K562 (cell line): ENCODE measurements around the gene DGCR2. TPM values are rescaled to one million over a fixed set of nuclear protein-coding genes. Genes with fewer than 3 reads are reported as not detected.

Experiments used
- BACH1 ChIP-seq: fragments of 200-800 bp; sonication (Bioruptor generic); IDR thresholded peaks from 2 replicates; pipeline ENCODE4 v1.6.1; 2016; ENCODE audit warnings: missing genetic modification characterization, missing compliant biosample characterization
- CTBP1 ChIP-seq: fragments of 450-650 bp; IDR thresholded peaks from 2 replicates; pipeline ENCODE4 v1.6.1; 2016; ENCODE audit warnings: borderline replicate concordance
- GABPB2 ChIP-seq: fragments of 250-450 bp; sonication (Bioruptor Pico); conservative IDR thresholded peaks from 2 replicates; pipeline ENCODE4 v1.5.1; 2021; ENCODE audit warnings: mild to moderate bottlenecking
- HDAC6 ChIP-seq: IDR thresholded peaks from 2 replicates; pipeline ENCODE4 v1.6.1; 2012; ENCODE audit warnings: low read depth, mild to moderate bottlenecking, control low read depth, inconsistent platforms, low read length, moderate library complexity
- IRF2 ChIP-seq: sonication (generic); formaldehyde crosslinking; IDR thresholded peaks from 2 replicates; pipeline ENCODE4 v1.8.1; 2022; ENCODE audit warnings: mild to moderate bottlenecking, missing genetic modification reagents
- MYNN ChIP-seq, 2 experiments: sonication (generic); formaldehyde crosslinking in 1 of 2; IDR thresholded peaks; 2 replicates each; pipeline versions ENCODE4 v1.5.0 to v1.6.1; 2016 to 2020; ENCODE audit warnings: antibody characterized with exemption in 1 of 2, missing genetic modification reagents in 1 of 2
- POLR2G ChIP-seq: fragments of 200-400 bp; formaldehyde crosslinking; IDR thresholded peaks from 2 replicates; pipeline ENCODE4 v1.6.1; 2017; ENCODE audit warnings: low read depth, mild to moderate bottlenecking, antibody characterized with exemption, low read length, moderate library complexity
- ZNF143 ChIP-seq: sonication (generic); formaldehyde crosslinking; IDR thresholded peaks from 2 replicates; pipeline ENCODE4 v1.9.0; 2022; ENCODE audit warnings: mild to moderate bottlenecking, missing genetic modification reagents
- ZNF668 ChIP-seq: fragments of 250-450 bp; sonication (Bioruptor Pico); IDR thresholded peaks from 2 replicates; pipeline ENCODE4 v1.8.0; 2022; ENCODE audit warnings: mild to moderate bottlenecking, inconsistent platforms
- polyA plus RNA-seq, 8 experiments: library from polyadenylated mRNA; depleted of rRNA in 4 of 8; stranded (reverse) in 5 of 8; unstranded in 3 of 8; fragments of >200 nt; fragmentation: Nextera tagmentation in 2 of 8; fragmentation: Illumina TruSeq in 1 of 8; extraction: Ambion mirVana in 2 of 8; extraction: Trizol in 1 of 8; gene quantifications; 2 replicates each; pipeline versions ENCODE4 v1.2.1 to v1.2.3, GENCODE V29; 2011 to 2014; ENCODE audit warnings: inconsistent platforms in 1 of 8, missing spikeins in 1 of 8
- total RNA-seq, 7 experiments: library from RNA; depleted of rRNA in 6 of 7; stranded (reverse); fragments of >200 nt in 6 of 7; fragmentation: Illumina TruSeq in 2 of 7; extraction: Trizol in 2 of 7; gene quantifications; 2 replicates each; pipeline versions ENCODE4 v1.2.1 to v1.2.3, GENCODE V29; 2011 to 2021; ENCODE audit warnings: low replicate concordance in 1 of 7
- TF ChIP-seq, protein P1 (sequence below), 2 experiments: IDR thresholded peaks; 2 replicates each; pipeline ENCODE4 v1.6.1; 2012; ENCODE audit warnings: improper control_type of control experiment in 2 of 2, low read depth in 2 of 2, low read length in 2 of 2, borderline replicate concordance in 1 of 2
- TF ChIP-seq, protein P2 (sequence below), 2 experiments: fragments of 450-650 bp; formaldehyde crosslinking in 1 of 2; IDR thresholded peaks; 2 replicates each; pipeline versions ENCODE4 v1.4.0 to v1.6.1; 2014 to 2020; ENCODE audit warnings: mild to moderate bottlenecking in 2 of 2, borderline replicate concordance in 1 of 2, low read depth in 1 of 2
- TF ChIP-seq, protein P3 (sequence below): fragments of 250-450 bp; sonication (Bioruptor Pico); IDR thresholded peaks from 2 replicates; pipeline ENCODE4 v1.5.0; 2022; ENCODE audit warnings: mild to moderate bottlenecking
- TF ChIP-seq, protein P4 (sequence below): sonication (generic); formaldehyde crosslinking; IDR thresholded peaks from 2 replicates; pipeline ENCODE4 v1.9.0; 2022; ENCODE audit warnings: mild to moderate bottlenecking, missing genetic modification reagents

The DGCR2 gene
- total and polyA plus RNA-seq, 9 of the 15 experiments (the other 6 are each of a cell fraction or from before 2014, with no cell fraction given): 0.69 to 101 (median 56.4) TPM

DNA sequence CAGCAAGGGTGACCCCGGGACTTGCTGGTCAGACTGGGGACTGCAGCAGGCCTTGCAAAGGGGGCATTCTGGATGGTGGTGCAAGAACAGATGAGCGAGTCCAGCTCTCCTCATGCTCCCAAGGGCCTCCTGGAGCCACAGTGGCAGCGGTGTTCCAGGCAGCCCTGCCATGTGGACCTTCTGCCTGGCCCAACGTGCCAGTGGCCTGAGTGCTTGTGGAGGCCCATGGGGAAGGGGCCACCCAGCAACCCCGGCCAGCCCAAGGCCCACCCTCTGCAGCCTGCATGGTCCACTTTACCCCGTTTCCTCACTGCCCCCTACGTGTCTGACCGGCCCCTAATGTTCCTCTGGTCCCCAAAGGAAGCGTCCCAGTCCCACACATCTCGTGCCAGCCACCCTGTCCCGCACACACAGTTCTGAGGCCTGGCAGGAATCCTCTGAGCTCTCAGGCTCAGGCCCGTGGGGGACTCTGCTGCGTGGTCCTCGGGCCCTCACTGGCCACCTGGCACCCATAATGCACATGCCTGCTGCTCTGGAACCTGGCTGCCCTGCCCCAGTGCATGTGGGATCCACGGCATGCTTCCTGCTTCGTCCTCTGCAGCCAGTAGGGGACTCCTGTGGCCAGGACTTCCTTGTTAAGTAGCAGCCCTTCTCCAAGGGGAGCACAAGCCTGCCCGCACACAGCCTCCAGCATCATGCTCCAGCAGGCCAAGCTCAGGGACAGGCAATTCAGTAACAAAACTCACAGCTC lies 85.5 kb downstream of the DGCR2 start (continued):
- TF ChIP-seq, protein P1, sequence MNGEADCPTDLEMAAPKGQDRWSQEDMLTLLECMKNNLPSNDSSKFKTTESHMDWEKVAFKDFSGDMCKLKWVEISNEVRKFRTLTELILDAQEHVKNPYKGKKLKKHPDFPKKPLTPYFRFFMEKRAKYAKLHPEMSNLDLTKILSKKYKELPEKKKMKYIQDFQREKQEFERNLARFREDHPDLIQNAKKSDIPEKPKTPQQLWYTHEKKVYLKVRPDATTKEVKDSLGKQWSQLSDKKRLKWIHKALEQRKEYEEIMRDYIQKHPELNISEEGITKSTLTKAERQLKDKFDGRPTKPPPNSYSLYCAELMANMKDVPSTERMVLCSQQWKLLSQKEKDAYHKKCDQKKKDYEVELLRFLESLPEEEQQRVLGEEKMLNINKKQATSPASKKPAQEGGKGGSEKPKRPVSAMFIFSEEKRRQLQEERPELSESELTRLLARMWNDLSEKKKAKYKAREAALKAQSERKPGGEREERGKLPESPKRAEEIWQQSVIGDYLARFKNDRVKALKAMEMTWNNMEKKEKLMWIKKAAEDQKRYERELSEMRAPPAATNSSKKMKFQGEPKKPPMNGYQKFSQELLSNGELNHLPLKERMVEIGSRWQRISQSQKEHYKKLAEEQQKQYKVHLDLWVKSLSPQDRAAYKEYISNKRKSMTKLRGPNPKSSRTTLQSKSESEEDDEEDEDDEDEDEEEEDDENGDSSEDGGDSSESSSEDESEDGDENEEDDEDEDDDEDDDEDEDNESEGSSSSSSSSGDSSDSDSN (IDR thresholded peaks at IDR 0.05; ENCODE audit: borderline replicate concordance in 1 of 2, low read depth in 2 of 2, low read length in 2 of 2): no peak
- TF ChIP-seq ZNF668: no peak
- no peak for TF ChIP-seq CTBP1
- TF ChIP-seq, protein P2, sequence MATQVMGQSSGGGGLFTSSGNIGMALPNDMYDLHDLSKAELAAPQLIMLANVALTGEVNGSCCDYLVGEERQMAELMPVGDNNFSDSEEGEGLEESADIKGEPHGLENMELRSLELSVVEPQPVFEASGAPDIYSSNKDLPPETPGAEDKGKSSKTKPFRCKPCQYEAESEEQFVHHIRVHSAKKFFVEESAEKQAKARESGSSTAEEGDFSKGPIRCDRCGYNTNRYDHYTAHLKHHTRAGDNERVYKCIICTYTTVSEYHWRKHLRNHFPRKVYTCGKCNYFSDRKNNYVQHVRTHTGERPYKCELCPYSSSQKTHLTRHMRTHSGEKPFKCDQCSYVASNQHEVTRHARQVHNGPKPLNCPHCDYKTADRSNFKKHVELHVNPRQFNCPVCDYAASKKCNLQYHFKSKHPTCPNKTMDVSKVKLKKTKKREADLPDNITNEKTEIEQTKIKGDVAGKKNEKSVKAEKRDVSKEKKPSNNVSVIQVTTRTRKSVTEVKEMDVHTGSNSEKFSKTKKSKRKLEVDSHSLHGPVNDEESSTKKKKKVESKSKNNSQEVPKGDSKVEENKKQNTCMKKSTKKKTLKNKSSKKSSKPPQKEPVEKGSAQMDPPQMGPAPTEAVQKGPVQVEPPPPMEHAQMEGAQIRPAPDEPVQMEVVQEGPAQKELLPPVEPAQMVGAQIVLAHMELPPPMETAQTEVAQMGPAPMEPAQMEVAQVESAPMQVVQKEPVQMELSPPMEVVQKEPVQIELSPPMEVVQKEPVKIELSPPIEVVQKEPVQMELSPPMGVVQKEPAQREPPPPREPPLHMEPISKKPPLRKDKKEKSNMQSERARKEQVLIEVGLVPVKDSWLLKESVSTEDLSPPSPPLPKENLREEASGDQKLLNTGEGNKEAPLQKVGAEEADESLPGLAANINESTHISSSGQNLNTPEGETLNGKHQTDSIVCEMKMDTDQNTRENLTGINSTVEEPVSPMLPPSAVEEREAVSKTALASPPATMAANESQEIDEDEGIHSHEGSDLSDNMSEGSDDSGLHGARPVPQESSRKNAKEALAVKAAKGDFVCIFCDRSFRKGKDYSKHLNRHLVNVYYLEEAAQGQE (IDR thresholded peaks at IDR 0.05; ENCODE audit: borderline replicate concordance): peak; percentile 32; the same call in 1 of the 2 replicates
- TF ChIP-seq, protein P2 (CRISPR knock-in tag; IDR thresholded peaks at IDR 0.05; ENCODE audit: low read depth): no peak
- TF ChIP-seq BACH1 (tag): no peak
- peak; percentile 85 for TF ChIP-seq MYNN (IDR thresholded peaks at IDR 0.05)
- no peak for TF ChIP-seq MYNN (CRISPR knock-in tag; IDR thresholded peaks at IDR 0.05)
- 0 out of 2 replicates have a peak, but pooled peaks have one; percentile 18 for TF ChIP-seq HDAC6
- no peak for TF ChIP-seq IRF2 (CRISPR knock-in tag)
- TF ChIP-seq, protein P3, sequence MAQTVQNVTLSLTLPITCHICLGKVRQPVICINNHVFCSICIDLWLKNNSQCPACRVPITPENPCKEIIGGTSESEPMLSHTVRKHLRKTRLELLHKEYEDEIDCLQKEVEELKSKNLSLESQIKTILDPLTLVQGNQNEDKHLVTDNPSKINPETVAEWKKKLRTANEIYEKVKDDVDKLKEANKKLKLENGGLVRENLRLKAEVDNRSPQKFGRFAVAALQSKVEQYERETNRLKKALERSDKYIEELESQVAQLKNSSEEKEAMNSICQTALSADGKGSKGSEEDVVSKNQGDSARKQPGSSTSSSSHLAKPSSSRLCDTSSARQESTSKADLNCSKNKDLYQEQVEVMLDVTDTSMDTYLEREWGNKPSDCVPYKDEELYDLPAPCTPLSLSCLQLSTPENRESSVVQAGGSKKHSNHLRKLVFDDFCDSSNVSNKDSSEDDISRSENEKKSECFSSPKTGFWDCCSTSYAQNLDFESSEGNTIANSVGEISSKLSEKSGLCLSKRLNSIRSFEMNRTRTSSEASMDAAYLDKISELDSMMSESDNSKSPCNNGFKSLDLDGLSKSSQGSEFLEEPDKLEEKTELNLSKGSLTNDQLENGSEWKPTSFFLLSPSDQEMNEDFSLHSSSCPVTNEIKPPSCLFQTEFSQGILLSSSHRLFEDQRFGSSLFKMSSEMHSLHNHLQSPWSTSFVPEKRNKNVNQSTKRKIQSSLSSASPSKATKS: no peak
- TF ChIP-seq ZNF143 (CRISPR knock-in tag): no peak; the same call in 1 of the 2 replicates
- peak; percentile 85 for TF ChIP-seq POLR2G
- TF ChIP-seq, protein P4, sequence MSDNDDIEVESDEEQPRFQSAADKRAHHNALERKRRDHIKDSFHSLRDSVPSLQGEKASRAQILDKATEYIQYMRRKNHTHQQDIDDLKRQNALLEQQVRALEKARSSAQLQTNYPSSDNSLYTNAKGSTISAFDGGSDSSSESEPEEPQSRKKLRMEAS (CRISPR knock-in tag): peak; percentile 54
- no peak; the same call in 1 of the 2 replicates for TF ChIP-seq GABPB2 (CRISPR knock-in tag)
